K562 treated with DMSO at 1 percent for 48 hours (cell line): Measurements from ENCODE around the gene KRT15. TPM values are rescaled to one million over a fixed set of nuclear protein-coding genes. Genes with fewer than 3 reads are reported as not detected.

Experiments
- total RNA-seq: library from RNA; unstranded; fragments of 300-600 nt; gene quantifications from 2 replicates; pipeline ENCODE4 v1.2.3, GENCODE V29; 2022; ENCODE audit warnings: low replicate concordance; ENCODE audit errors: extremely low read depth

The KRT15 gene
- not detected in 2 replicates for total RNA-seq

GRCh38 chr17:41518789-41519449 is at the start of gene KRT15:
Gene KRT15 (minus strand): TSS chr17:41518890. CDS start chr17:41518827, 63 bp downstream.

GRCh38 chr17:41505007-41505808 is 13.5 kb downstream of the KRT15 start, which contains the start of gene KRT13:
Gene KRT13 (minus strand): TSS chr17:41505612. CDS start chr17:41505550, 62 bp downstream.

GRCh38 chr17:41489531-41489930 is 29.2 kb downstream of the KRT15 start, which contains the start of gene KRT36:
Gene KRT36 (minus strand): TSS chr17:41489910. CDS start chr17:41489864, 46 bp downstream.

GRCh38 chr17:41481036-41481435 is 37.7 kb downstream of the KRT15 start, which contains the start of gene KRT35:
Gene KRT35 (minus strand): TSS chr17:41481151. CDS start chr17:41481097, 54 bp downstream.

GRCh38 chr17:41466988-41467387 is 51.7 kb downstream of the KRT15 start, which contains the start of gene KRT32:
Gene KRT32 (minus strand): TSS chr17:41467386. CDS start chr17:41467325, 61 bp downstream.

Other genes with a start within 250 kb of the KRT15 start
- not detected in 2 replicates for gene KRTAP9-7, start 243.2 kb downstream of the KRT15 start, total RNA-seq
- not detected in 2 replicates for gene KRTAP29-1, start 216.0 kb downstream of the KRT15 start, total RNA-seq
- not detected in 2 replicates for gene KRTAP16-1, start 209.6 kb downstream of the KRT15 start, total RNA-seq
- not detected in 2 replicates for gene KRTAP17-1, start 203.2 kb downstream of the KRT15 start, total RNA-seq
- gene KRT33A, start 168.1 kb downstream of the KRT15 start, total RNA-seq: not detected in 2 replicates
- not detected in 2 replicates for gene KRT33B, start 149.1 kb downstream of the KRT15 start, total RNA-seq
- gene KRT34, start 136.6 kb downstream of the KRT15 start, total RNA-seq: not detected in 2 replicates
- not detected in 2 replicates for gene KRT31, start 121.3 kb downstream of the KRT15 start, total RNA-seq
- gene KRT37, start 94.3 kb downstream of the KRT15 start, total RNA-seq: not detected in 2 replicates
- not detected in 2 replicates for gene KRT38, start 77.9 kb downstream of the KRT15 start, total RNA-seq
- gene KRT32, start 51.5 kb downstream of the KRT15 start, total RNA-seq: not detected in 2 replicates
- gene KRT35, start 37.7 kb downstream of the KRT15 start, total RNA-seq: not detected in 2 replicates
- gene KRT36, start 29.0 kb downstream of the KRT15 start, total RNA-seq: not detected in 2 replicates
- not detected in 2 replicates for gene KRT13, start 13.3 kb downstream of the KRT15 start, total RNA-seq
- not detected in 2 replicates for gene KRT19, start 9.4 kb upstream of the KRT15 start, total RNA-seq
- not detected in 2 replicates for gene KRT9, start 53.2 kb upstream of the KRT15 start, total RNA-seq
- gene KRT14, start 68.0 kb upstream of the KRT15 start, total RNA-seq: not detected in 2 replicates
- gene KRT16, start 93.9 kb upstream of the KRT15 start, total RNA-seq: not detected in 2 replicates
- gene KRT17, start 105.7 kb upstream of the KRT15 start, total RNA-seq: not detected in 2 replicates
- gene EIF1, start 170.0 kb upstream of the KRT15 start, total RNA-seq: 437 and 1,744 TPM in 2 replicates
- gene GAST, start 193.4 kb upstream of the KRT15 start, total RNA-seq: not detected in 2 replicates
- gene HAP1, start 215.8 kb upstream of the KRT15 start, total RNA-seq: not detected in 2 replicates